Peyer's patch (tissue), 4 donors: Measurements from ENCODE around the gene DUOXA1. TPM values are rescaled to one million over a fixed set of nuclear protein-coding genes. Genes with fewer than 3 reads are reported as not detected.
"Not testable (repeated sequence)": the region's sequence is repeated elsewhere in the genome, so short reads cannot be mapped to it uniquely, and the experiment has no call there.

Experiments
- DNase-seq, 3 donors: peaks; one replicate each; pipeline ENCODE4 v3.0.0-alpha.2; 2017 to 2019
- H3K27ac ChIP-seq, 4 donors: fragments of 200-600 bp; sonication (generic); one replicate each; pipeline ENCODE4 v1.5.1; 2016 to 2019
- H3K27me3 ChIP-seq, 2 donors: fragments of 200-600 bp; sonication (generic); one replicate each; pipeline ENCODE4 v1.5.1; 2019
- H3K36me3 ChIP-seq, 3 donors: fragments of 200-600 bp; sonication (generic); one replicate each; pipeline ENCODE4 v1.5.1; 2016 to 2019
- H3K4me1 ChIP-seq, 4 donors: fragments of 200-600 bp; sonication (generic); one replicate each; pipeline ENCODE4 v1.5.1; 2016 to 2019
- H3K4me3 ChIP-seq, 4 donors: fragments of 200-600 bp; sonication (generic); 1 replicate in 3 of 4; 2 replicates in 1 of 4; pipeline ENCODE4 v1.5.1; 2016 to 2019; ENCODE audit warnings: mild to moderate bottlenecking in 1 of 4
- H3K9me3 ChIP-seq, 4 donors: fragments of 200-600 bp; sonication (generic); one replicate each; pipeline ENCODE4 v1.5.1; 2016 to 2019; ENCODE audit warnings: mild to moderate bottlenecking in 1 of 4
- CTCF ChIP-seq, 6 experiments: fragments of 450-650 bp in 4 of 6; fragments of 200-600 bp in 2 of 6; sonication (generic) in 1 of 6; IDR thresholded peaks; one replicate each; pipeline ENCODE4 v1.5.1; 2017 to 2019; ENCODE audit warnings: antibody characterized with exemption in 6 of 6, mild to moderate bottlenecking in 3 of 6, moderate library complexity in 1 of 6
- POLR2A ChIP-seq, 2 donors: fragments of 450-650 bp; IDR thresholded peaks; one replicate each; pipeline ENCODE4 v1.5.1; 2017; ENCODE audit warnings: antibody characterized with exemption in 2 of 2, mild to moderate bottlenecking in 2 of 2, moderate library complexity in 2 of 2
- total RNA-seq, 4 donors: library from RNA; depleted of rRNA; stranded (reverse); fragments of >200 nt; gene quantifications; one replicate each; pipeline ENCODE4 v1.1.0, GENCODE V29; 2016

The DUOXA1 gene
- total RNA-seq, 4 donors from 2014 or later = 1.2 TPM; not detected in 3

- H3K4me3 ChIP-seq = no peak overlapping the region
- H3K36me3 ChIP-seq = no peaks in the 10 kb centered on the region
- no peak overlapping the region for H3K27ac ChIP-seq
- peaks cover 0 to 36% of the 10 kb centered on the region in 2 donors for H3K27me3 ChIP-seq
- H3K9me3 ChIP-seq = no peaks in the 10 kb centered on the region
- no peak for TF ChIP-seq POLR2A (IDR thresholded peaks at IDR 0.05)
- TF ChIP-seq CTCF (IDR thresholded peaks at IDR 0.05) = no peak
- peaks cover 0 to 28% (median 17%) of the 10 kb centered on the region in 4 donors for H3K4me1 ChIP-seq
- DNase-seq = no peak
Observed at GRCh38 chr15:45110256-45110820, 19.3 kb downstream of the DUOXA1 start.

GRCh38 chr15:45107941-45108630, 21.6 kb downstream of the DUOXA1 start:
- H3K27me3 ChIP-seq = peaks cover 0 to 18% of the 10 kb centered on the region in 2 donors
- DNase-seq = no peak
- H3K4me3 ChIP-seq = no peak overlapping the region
- no peak overlapping the region for H3K27ac ChIP-seq
- H3K36me3 ChIP-seq = no peaks in the 10 kb centered on the region
- no peaks in the 10 kb centered on the region for H3K9me3 ChIP-seq
- peaks cover 0 to 11% (median 7%) of the 10 kb centered on the region in 4 donors for H3K4me1 ChIP-seq
- TF ChIP-seq POLR2A (IDR thresholded peaks at IDR 0.05) = no peak
- no peak for TF ChIP-seq CTCF (IDR thresholded peaks at IDR 0.05)

GRCh38 chr15:45106002-45106790, 23.5 kb downstream of the DUOXA1 start:
- H3K27me3 ChIP-seq = no peaks in the 10 kb centered on the region
- no peak for DNase-seq
- H3K4me1 ChIP-seq = no peaks in the 10 kb centered on the region
- no peak overlapping the region for H3K27ac ChIP-seq
- no peak overlapping the region for H3K4me3 ChIP-seq
- H3K36me3 ChIP-seq = no peaks in the 10 kb centered on the region
- TF ChIP-seq CTCF (IDR thresholded peaks at IDR 0.05) (no peak), POLR2A (IDR thresholded peaks at IDR 0.05) (no peak)
- no peaks in the 10 kb centered on the region for H3K9me3 ChIP-seq

GRCh38 chr15:45105586-45105985, 24.1 kb downstream of the DUOXA1 start:
- Histone ChIP-seq H3K4me3 (no peak overlapping the region), H3K27ac (no peak overlapping the region), H3K36me3 (no peaks in the 10 kb centered on the region), H3K27me3 (no peaks in the 10 kb centered on the region), H3K9me3 (no peaks in the 10 kb centered on the region), H3K4me1 (no peaks in the 10 kb centered on the region)
- TF ChIP-seq CTCF (IDR thresholded peaks at IDR 0.05) (no peak), POLR2A (IDR thresholded peaks at IDR 0.05) (no peak)
- DNase-seq = no peak

- DNase-seq, H3K4me3 ChIP-seq, H3K9me3 ChIP-seq, H3K36me3 ChIP-seq, H3K27me3 ChIP-seq, H3K4me1 ChIP-seq, H3K27ac ChIP-seq: not testable (repeated sequence)
Observed at GRCh38 chr15:45104170-45104569, 25.5 kb downstream of the DUOXA1 start.

- TF ChIP-seq POLR2A (IDR thresholded peaks at IDR 0.05) = no peak
- TF ChIP-seq CTCF (IDR thresholded peaks at IDR 0.05) = no peak
- DNase-seq = no peak
- no peaks in the 10 kb centered on the region for H3K27me3 ChIP-seq
- no peak overlapping the region for H3K4me3 ChIP-seq
- H3K36me3 ChIP-seq = no peaks in the 10 kb centered on the region
- no peaks in the 10 kb centered on the region for H3K9me3 ChIP-seq
- H3K4me1 ChIP-seq = no peaks in the 10 kb centered on the region
- H3K27ac ChIP-seq = no peak overlapping the region
Observed at GRCh38 chr15:45102226-45102625, 27.5 kb downstream of the DUOXA1 start.
